NCI-H345 (cell line): Measurements from ENCODE around the gene NAPEPLD.
A peak's percentile ranks its signal among the peaks of the same experiment; 100 is the strongest.
"Not testable (repeated sequence)": the region's sequence is repeated elsewhere in the genome, so short reads cannot be mapped to it uniquely, and the experiment has no call there.

Experiments
- DNase-seq: peaks from one replicate; lab custom pipeline; 2025; lab: John Stamatoyannopoulos, UW

NAPEPLD gene

GRCh38 chr7:103113164-103113563 lies 35.7 kb downstream of the NAPEPLD start:
- no peak for DNase-seq

DNA sequence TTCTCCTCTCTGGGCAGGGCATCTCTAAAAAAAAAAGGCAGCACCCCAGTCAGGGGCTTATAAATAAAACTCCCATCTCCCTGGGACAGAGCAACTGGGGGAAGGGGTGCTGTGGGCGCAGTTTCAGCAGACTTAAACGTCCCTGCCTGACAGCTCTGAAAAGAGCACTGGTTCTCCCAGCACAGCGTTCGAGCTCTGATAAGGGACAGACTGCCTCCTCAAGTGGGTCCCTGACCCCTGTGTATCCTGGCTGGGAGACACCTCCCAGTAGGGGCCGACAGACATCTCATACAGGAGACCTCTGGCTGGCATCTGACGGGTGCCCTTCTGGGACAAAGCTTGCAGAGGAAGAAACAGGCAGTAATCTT lies 42.2 kb downstream of the NAPEPLD start:
- not testable (repeated sequence) for DNase-seq

- DNase-seq, result no peak
Observed at GRCh38 chr7:103106005-103106702, 42.7 kb downstream of the NAPEPLD start.

GRCh38 chr7:103101543-103101942 lies 47.4 kb downstream of the NAPEPLD start:
- DNase-seq, result no peak

DNA sequence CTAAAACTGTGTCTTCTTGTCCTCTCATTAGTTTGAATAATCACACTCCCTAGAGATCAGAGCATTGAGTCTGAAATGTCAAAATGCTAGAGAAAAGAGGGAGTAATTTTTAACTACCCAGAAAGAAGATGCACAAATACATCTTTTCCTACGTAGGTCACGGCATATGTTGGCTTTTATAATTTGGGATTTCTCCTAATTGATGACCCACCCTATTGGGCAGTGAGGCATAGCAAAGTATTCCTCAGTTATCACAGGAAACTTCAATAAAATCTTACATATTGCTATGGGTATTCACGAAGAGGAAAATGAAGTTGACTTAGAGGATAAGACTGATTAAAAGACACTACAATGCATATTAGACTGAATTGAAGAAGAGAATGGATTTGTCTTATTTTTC lies 48.6 kb downstream of the NAPEPLD start:
- DNase-seq, result no peak

GRCh38 chr7:103097041-103097440 lies 51.9 kb downstream of the NAPEPLD start:
- no peak for DNase-seq

GRCh38 chr7:103095558-103095957 lies 53.3 kb downstream of the NAPEPLD start:
- DNase-seq, result not testable (repeated sequence)

GRCh38 chr7:103094102-103094501 lies 54.8 kb downstream of the NAPEPLD start:
- DNase-seq, result no peak

DNA sequence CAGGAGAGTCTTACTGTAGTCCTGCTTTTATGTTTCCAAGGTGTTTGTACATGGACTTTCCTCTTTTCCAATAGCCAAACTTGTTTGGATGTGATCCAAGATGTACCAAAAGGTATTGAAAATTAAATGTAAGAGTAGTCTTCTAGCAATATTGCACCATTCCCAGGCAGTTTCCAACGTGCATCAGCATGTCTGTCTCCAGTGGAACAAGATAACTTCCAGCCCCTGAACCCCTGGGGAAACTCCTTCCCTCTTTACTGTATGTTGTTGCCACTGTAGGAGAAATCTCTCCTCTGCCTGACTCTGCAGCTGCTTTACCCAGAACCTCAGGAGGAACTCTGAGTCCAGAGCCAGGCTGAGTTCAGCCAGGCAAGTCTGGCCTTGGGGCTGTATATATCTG lies 55.5 kb downstream of the NAPEPLD start:
- DNase-seq, result no peak

- not testable (repeated sequence) for DNase-seq
Observed at GRCh38 chr7:103092321-103092720, 56.6 kb downstream of the NAPEPLD start.

- no peak for DNase-seq
Observed at GRCh38 chr7:103083210-103083609, 65.7 kb downstream of the NAPEPLD start.

DNA sequence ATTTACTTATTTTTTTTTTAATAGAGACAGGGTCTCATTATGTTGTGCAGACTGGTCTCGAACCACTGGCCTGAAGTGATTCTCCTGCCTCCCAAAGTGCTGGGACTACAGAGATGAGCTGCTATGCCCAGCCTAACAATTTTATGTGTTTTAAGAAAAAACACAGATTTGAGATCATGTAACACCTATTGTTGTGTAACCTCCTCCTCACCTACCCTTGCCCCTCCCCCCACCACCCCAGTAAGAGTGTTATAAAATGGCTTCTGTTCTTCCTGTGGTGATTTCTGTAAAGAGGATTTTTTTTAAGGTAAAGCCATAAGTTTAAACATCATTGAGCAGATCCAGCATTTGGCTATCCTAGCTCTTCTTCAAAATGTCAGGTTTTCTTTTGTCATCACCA lies 66.4 kb downstream of the NAPEPLD start:
- DNase-seq, result no peak

DNA sequence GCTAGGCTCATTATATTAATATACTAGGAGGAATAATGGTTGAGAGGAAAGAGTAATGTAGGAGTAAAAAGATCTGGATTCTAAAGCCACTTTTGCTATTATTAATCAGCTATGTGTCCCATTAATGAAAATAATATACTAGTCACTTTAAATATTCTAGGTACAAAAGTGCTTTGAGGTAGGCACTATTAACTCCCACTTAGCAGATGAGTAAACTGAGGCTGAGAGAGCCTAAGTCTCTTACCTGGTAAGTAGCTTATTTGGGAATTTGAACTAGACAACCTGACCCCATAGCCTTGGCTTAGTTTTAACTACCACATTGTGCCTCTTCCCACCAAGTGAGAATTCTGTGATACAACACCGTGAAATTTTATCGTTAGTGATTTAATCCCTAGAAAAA lies 68.0 kb downstream of the NAPEPLD start:
- no peak for DNase-seq

GRCh38 chr7:103079836-103080235 lies 69.1 kb downstream of the NAPEPLD start:
- no peak for DNase-seq

DNA sequence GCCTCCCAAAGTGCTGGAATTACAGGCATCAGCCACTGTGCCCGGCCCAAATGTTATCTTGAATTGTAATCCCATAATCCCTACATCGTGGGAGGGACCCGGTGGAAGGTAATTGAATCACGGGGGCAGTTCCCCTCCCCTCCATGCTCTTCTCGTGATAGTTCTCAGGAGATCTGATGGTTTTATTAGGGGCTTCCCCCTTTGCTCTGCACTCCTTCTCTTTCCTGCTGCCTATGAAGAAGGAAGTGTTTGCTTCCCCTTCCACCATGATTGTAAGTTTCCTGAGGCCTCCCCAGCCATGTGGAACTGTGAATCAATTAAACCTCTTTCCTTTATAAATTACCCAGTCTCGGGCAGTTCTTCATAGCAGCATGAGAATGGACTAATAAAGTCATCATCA lies 70.7 kb downstream of the NAPEPLD start:
- not testable (repeated sequence) for DNase-seq

DNA sequence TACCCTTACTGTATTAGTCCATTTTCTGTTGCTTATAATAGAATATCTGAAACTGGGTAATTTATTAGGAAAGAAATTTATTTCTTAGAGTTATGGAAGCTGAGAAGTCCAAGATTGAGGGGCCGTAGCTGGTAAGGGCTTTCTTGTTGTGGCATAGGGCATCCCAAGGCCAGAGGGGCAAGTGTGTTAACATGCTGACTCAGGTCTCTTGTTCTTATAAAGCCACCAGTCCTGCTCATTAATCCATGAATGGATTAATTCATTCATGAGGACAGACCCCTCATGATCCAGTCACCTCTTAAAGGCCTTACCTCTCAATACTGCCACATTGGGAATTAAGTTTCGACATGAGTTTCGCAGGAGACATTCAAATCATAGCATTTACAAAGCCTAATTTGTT lies 71.6 kb downstream of the NAPEPLD start:
- DNase-seq, result no peak

DNA sequence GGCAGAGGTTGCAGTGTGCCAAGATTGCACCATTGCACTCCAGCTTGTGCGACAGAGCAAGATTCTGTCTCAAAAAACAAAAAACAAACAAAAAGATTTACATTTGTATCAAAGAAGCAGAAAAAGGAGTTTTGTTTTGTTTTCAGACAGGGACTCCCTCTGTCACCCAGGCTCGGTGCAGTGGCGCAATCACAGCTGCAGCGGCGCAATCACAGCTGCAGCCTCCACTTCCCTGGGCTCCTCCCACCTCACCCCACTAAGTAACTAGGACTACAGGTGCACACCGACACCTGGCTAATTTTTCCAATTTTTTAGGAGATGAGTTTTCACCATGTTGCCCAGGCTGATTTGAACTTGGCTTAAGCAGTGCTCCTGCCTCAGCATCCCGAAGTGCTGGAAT lies 72.1 kb downstream of the NAPEPLD start:
- no peak for DNase-seq

GRCh38 chr7:103075337-103075918 lies 73.5 kb downstream of the NAPEPLD start:
- DNase-seq, result peak; percentile 66

DNA sequence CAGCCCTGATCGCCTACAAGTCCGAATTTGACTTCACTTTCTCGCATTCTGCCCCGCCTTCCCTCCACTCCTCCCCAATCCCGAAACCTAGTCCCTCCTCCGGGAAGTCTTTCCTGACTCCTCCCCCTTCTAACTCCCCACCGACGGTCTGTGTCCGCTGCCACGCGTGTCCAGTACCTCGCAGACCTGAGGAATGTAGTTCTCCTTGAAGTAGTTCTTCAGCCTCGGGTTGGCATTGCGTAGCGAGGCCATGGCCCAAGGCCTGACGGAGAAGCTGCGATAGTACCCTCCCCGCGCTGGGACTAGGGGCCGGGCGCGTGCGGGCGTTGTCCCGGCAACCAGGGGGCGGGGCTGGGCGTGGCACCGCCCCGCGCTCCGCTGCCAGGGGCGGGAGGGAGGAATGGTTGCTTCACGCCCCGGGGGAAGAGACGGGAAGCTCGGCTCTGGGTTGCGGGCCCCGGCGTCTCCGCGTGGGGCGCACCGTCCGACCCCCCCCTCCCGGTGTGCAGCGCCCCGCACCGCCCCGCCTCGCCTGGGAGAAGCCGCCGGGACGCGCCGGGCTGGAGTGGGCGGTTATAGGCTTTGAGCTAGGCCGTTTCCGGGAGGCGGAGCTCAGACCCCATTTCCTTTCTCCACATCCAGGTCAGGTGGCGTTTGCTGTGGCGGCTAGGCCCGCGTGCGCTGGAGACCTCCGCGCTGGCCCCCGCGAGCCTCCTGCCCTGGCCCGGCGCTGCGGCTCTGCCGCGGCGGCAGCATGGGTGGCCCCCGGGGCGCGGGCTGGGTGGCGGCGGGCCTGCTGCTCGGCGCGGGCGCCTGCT lies 74.2 kb downstream of the NAPEPLD start, which contains the start of the genes ARMC10 and FBXL13:
ARMC10 (plus strand) TSS at position 622 of the 818 bp plus-strand sequence; CDS start at position 755, 133 bp downstream.
FBXL13 (minus strand) TSS at position 278 of the 818 bp plus-strand sequence.
- peak; percentile 97 for DNase-seq

GRCh38 chr7:103073989-103074518 lies 74.8 kb downstream of the NAPEPLD start:
- DNase-seq, result peak; percentile 6

- DNase-seq, result no peak
Observed at GRCh38 chr7:103071000-103071399, 77.9 kb downstream of the NAPEPLD start.
